Calu3 (cell line): ENCODE data around the gene IQSEC3. TPM values are rescaled to one million over a fixed set of nuclear protein-coding genes. Genes with fewer than 3 reads are reported as not detected.

ENCODE experiments used
- BruUV-seq: library from RNA; stranded (reverse); fragments of 400-500 nt; replicated peaks from 2 replicates; lab custom pipeline; 2021; lab: Mats Ljungman, UMichigan
- CTCF ChIA-PET: fragments of 300-600 bp; sonication (Branson Sonifier 250); formaldehyde crosslinking; loops from one replicate; lab custom pipeline; 2022; ENCODE audit warnings: antibody characterized with exemption; lab: Charles Lee
- DNase-seq: peaks from one replicate; pipeline ENCODE4 v3.0.0; 2022
- H3K27ac Mint-ChIP-seq: one replicate; pipeline ENCODE4 v1.8.0; 2022; ENCODE audit warnings: mixed read lengths; ENCODE audit not compliant: unreplicated experiment
- H3K27me3 Mint-ChIP-seq: one replicate; pipeline ENCODE4 v1.8.0; 2022; ENCODE audit warnings: mixed read lengths; ENCODE audit not compliant: unreplicated experiment
- H3K36me3 Mint-ChIP-seq: one replicate; pipeline ENCODE4 v1.8.0; 2022; ENCODE audit warnings: mild to moderate bottlenecking, moderate library complexity, mixed read lengths; ENCODE audit not compliant: insufficient read depth, unreplicated experiment
- H3K4me1 Mint-ChIP-seq: one replicate; pipeline ENCODE4 v1.8.0; 2022; ENCODE audit warnings: mild to moderate bottlenecking, low read depth, mixed read lengths; ENCODE audit not compliant: unreplicated experiment
- H3K4me3 Mint-ChIP-seq: one replicate; pipeline ENCODE4 v1.8.0; 2022; ENCODE audit warnings: mild to moderate bottlenecking, low read depth, moderate library complexity, mixed read lengths; ENCODE audit not compliant: unreplicated experiment
- H3K9me3 Mint-ChIP-seq: one replicate; pipeline ENCODE4 v1.8.0; 2022; ENCODE audit warnings: low read depth, mixed read lengths; ENCODE audit not compliant: unreplicated experiment
- CTCF ChIP-seq: fragments of 200-600 bp; IDR thresholded peaks from one replicate; pipeline ENCODE4 v1.8.0; 2022; ENCODE audit warnings: antibody characterized with exemption; ENCODE audit not compliant: unreplicated experiment
- intact Hi-C: fragments of 100-400 bp; cut with micrococcal nuclease; formaldehyde crosslinking; loops from one replicate; pipeline ENCODE4 v1.10.0; 2022; ENCODE audit not compliant: unreplicated experiment
- total RNA-seq: library from RNA; stranded (reverse); gene quantifications from 2 replicates; pipeline ENCODE4 v1.2.3, GENCODE V29; 2022

The IQSEC3 gene
- total RNA-seq, 1 experiment from 2014 or later = not detected

GRCh38 chr12:128079-128478 lies 61.5 kb downstream of the IQSEC3 start:
- intact Hi-C loops = no loop called here
- peaks cover 34% of the 10 kb centered on the region for H3K27me3 Mint-ChIP-seq
- no peak overlapping the region for H3K27ac Mint-ChIP-seq
- no peak overlapping the region for H3K4me3 Mint-ChIP-seq
- peaks cover 3% of the 10 kb centered on the region for H3K9me3 Mint-ChIP-seq
- no peak for TF ChIP-seq CTCF
- DNase-seq = no peak
- CTCF ChIA-PET = no interaction called here
- no peaks in the 10 kb centered on the region for H3K36me3 Mint-ChIP-seq
- H3K4me1 Mint-ChIP-seq = peaks cover 11% of the 10 kb centered on the region
- BruUV-seq = no TSS peak

- CTCF ChIA-PET = no interaction called here
Observed at GRCh38 chr12:129001-129400, 62.4 kb downstream of the IQSEC3 start.

GRCh38 chr12:130519-130918 lies 64.0 kb downstream of the IQSEC3 start:
- DNase-seq = no peak
- CTCF ChIA-PET = no interaction called here
- Mint-ChIP-seq H3K27me3 (peaks cover 35% of the 10 kb centered on the region), H3K27ac (no peak overlapping the region), H3K36me3 (no peaks in the 10 kb centered on the region), H3K9me3 (peaks cover 3% of the 10 kb centered on the region), H3K4me1 (peaks cover 11% of the 10 kb centered on the region), H3K4me3 (no peak overlapping the region)
- intact Hi-C loops = no loop called here
- no peak for TF ChIP-seq CTCF
- BruUV-seq = no TSS peak

More at GRCh38 chr12:129001-129400, 62.4 kb downstream of the IQSEC3 start:
- intact Hi-C loops = no loop called here
- H3K27ac Mint-ChIP-seq = no peak overlapping the region
- TF ChIP-seq CTCF = no peak
- peaks cover 35% of the 10 kb centered on the region for H3K27me3 Mint-ChIP-seq
- BruUV-seq = no TSS peak
- H3K9me3 Mint-ChIP-seq = peaks cover 3% of the 10 kb centered on the region
- peaks cover 11% of the 10 kb centered on the region for H3K4me1 Mint-ChIP-seq
- no peaks in the 10 kb centered on the region for H3K36me3 Mint-ChIP-seq
- DNase-seq = no peak
- H3K4me3 Mint-ChIP-seq = no peak overlapping the region

- DNase-seq = no peak
- H3K4me3 Mint-ChIP-seq = no peak overlapping the region
- intact Hi-C loops = no loop called here
- no peaks in the 10 kb centered on the region for H3K36me3 Mint-ChIP-seq
- H3K27me3 Mint-ChIP-seq = peaks cover 35% of the 10 kb centered on the region
- no peak overlapping the region for H3K27ac Mint-ChIP-seq
- BruUV-seq = no TSS peak
- peaks cover 3% of the 10 kb centered on the region for H3K9me3 Mint-ChIP-seq
- CTCF ChIA-PET = no interaction called here
- H3K4me1 Mint-ChIP-seq = peaks cover 11% of the 10 kb centered on the region
- TF ChIP-seq CTCF = no peak
Observed at GRCh38 chr12:131008-131407, 64.4 kb downstream of the IQSEC3 start.
